ENCODE results near the gene NFIA. TPM values are rescaled to one million over a fixed set of nuclear protein-coding genes. Genes with fewer than 3 reads are reported as not detected.

NFIA gene
- polyA plus RNA-seq, 3 donors = 1.4 to 5.3 (median 2.4) TPM

- intact Hi-C loops (cut with micrococcal nuclease) = no loop called here
- no peaks in the 10 kb centered on the region for H3K9me3 ChIP-seq (replicated peaks in 1 of 2; ENCODE audit: control insufficient read depth in 1 of 2, insufficient read depth in 1 of 2, low read length in 2 of 2)
- no peak for TF ChIP-seq CTCF (IDR thresholded peaks at IDR 0.05)
- no peaks in the 10 kb centered on the region for H3K27me3 Mint-ChIP-seq (ENCODE audit: low read depth in 3 of 3)
- peak overlapping the region in 1 of 2 donors; percentile 77 for H3K27ac ChIP-seq (ENCODE audit: low read depth in 1 of 2, low read length in 2 of 2)
- no peaks in the 10 kb centered on the region for H4K20me1 ChIP-seq (ENCODE audit: insufficient read depth, low read length)
- no peaks in the 10 kb centered on the region for H3K9me3 Mint-ChIP-seq
- H3K27me3 ChIP-seq (ENCODE audit: control insufficient read depth in 2 of 2, insufficient read depth in 2 of 2, low read length in 2 of 2) = no peaks in the 10 kb centered on the region
- H3K4me1 ChIP-seq (ENCODE audit: control insufficient read depth in 1 of 2, insufficient read depth in 2 of 2, low read length in 2 of 2) = peaks cover 36 to 39% of the 10 kb centered on the region in 2 donors
- H3K79me2 ChIP-seq (ENCODE audit: insufficient read depth, low read length) = peaks cover 6% of the 10 kb centered on the region
- 100% methylated on average over 2 of the region's 2 CpGs for WGBS (ENCODE audit: insufficient coverage)
- DNase-seq = peak; percentile 67 to 79 (median 69)
- H3K4me3 Mint-ChIP-seq = peak overlapping the region in 1 of 2 donors; percentile 56
- peak overlapping the region in 1 of 3 experiments; percentile 3 for H3K4me3 ChIP-seq (replicated peaks in 1 of 3; ENCODE audit: low read depth in 2 of 3, low read length in 3 of 3)
- peak overlapping the region; percentile 39 for H2AFZ ChIP-seq (ENCODE audit: insufficient read depth, low read depth, low read length, poor library complexity, severe bottlenecking)
- no peaks in the 10 kb centered on the region for H3K36me3 ChIP-seq (replicated peaks in 1 of 2; ENCODE audit: control insufficient read depth in 1 of 2, insufficient read depth in 2 of 2, low read length in 2 of 2)
- peak overlapping the region; percentile 28 for H3K4me2 ChIP-seq (replicated peaks; ENCODE audit: extremely low read depth, low read length, poor library complexity, severe bottlenecking)
- H3K4me1 Mint-ChIP-seq = peaks cover 41% of the 10 kb centered on the region
- peak overlapping the region in 5 of 7 donors; percentile 45 to 93 (median 82) for H3K27ac Mint-ChIP-seq
- H3K36me3 Mint-ChIP-seq = peaks cover 0 to 2% of the 10 kb centered on the region in 2 donors
- H3K9ac ChIP-seq (ENCODE audit: insufficient read depth, low read length, poor library complexity, severe bottlenecking) = no peak overlapping the region
Measured at GRCh38 chr1:61253059-61253735, 170.8 kb downstream of the NFIA start.

- H3K27ac Mint-ChIP-seq = peak overlapping the region; percentile 65 to 93 (median 79)
- DNase-seq = peak in 2 of 3 donors; percentile 27 to 46
- Histone ChIP-seq H3K9me3 (replicated peaks in 1 of 2; ENCODE audit: control insufficient read depth in 1 of 2, insufficient read depth in 1 of 2, low read length in 2 of 2) (no peaks in the 10 kb centered on the region), H3K4me1 (ENCODE audit: control insufficient read depth in 1 of 2, insufficient read depth in 2 of 2, low read length in 2 of 2) (peaks cover 30 to 33% of the 10 kb centered on the region in 2 donors), H3K36me3 (replicated peaks in 1 of 2; ENCODE audit: control insufficient read depth in 1 of 2, insufficient read depth in 2 of 2, low read length in 2 of 2) (no peaks in the 10 kb centered on the region), H4K20me1 (ENCODE audit: insufficient read depth, low read length) (no peaks in the 10 kb centered on the region), H3K79me2 (ENCODE audit: insufficient read depth, low read length) (peaks cover 3% of the 10 kb centered on the region), H2AFZ (ENCODE audit: insufficient read depth, low read depth, low read length, poor library complexity, severe bottlenecking) (no peak overlapping the region), H3K27ac (ENCODE audit: low read depth in 1 of 2, low read length in 2 of 2) (peak overlapping the region in 1 of 2 donors; percentile 77), H3K4me2 (replicated peaks; ENCODE audit: extremely low read depth, low read length, poor library complexity, severe bottlenecking) (peak overlapping the region; percentile 89), H3K9ac (ENCODE audit: insufficient read depth, low read length, poor library complexity, severe bottlenecking) (no peak overlapping the region), H3K4me3 (replicated peaks in 1 of 3; ENCODE audit: low read depth in 2 of 3, low read length in 3 of 3) (peak overlapping the region in 1 of 3 experiments; percentile 78), H3K27me3 (ENCODE audit: control insufficient read depth in 2 of 2, insufficient read depth in 2 of 2, low read length in 2 of 2) (no peaks in the 10 kb centered on the region)
- H3K27me3 Mint-ChIP-seq (ENCODE audit: low read depth in 3 of 3) = no peaks in the 10 kb centered on the region
- peaks cover 0 to 2% of the 10 kb centered on the region in 2 donors for H3K36me3 Mint-ChIP-seq
- no peak for TF ChIP-seq CTCF (IDR thresholded peaks at IDR 0.05)
- peak overlapping the region; percentile 76 to 86 for H3K4me3 Mint-ChIP-seq
- H3K4me1 Mint-ChIP-seq = peaks cover 34% of the 10 kb centered on the region
- WGBS (ENCODE audit: insufficient coverage) = no CpG with 5 or more reads among the region's 1 CpG
- intact Hi-C loops (cut with micrococcal nuclease) = no loop called here
- no peaks in the 10 kb centered on the region for H3K9me3 Mint-ChIP-seq
Measured at GRCh38 chr1:61253912-61254633, 171.7 kb downstream of the NFIA start.
